GM18526 (cell line): ENCODE measurements around the gene STRBP.

Experiments used
- POLR2A ChIP-seq: IDR thresholded peaks from 3 replicates; pipeline ENCODE4 v1.6.1; 2011; ENCODE audit not compliant: insufficient read length; ENCODE audit errors: extremely low read depth

Gene STRBP

GRCh38 chr9:123225374-123225813 is 43.0 kb downstream of the STRBP start:
- no peak for TF ChIP-seq POLR2A

GRCh38 chr9:123220127-123220526 is 48.3 kb downstream of the STRBP start:
- TF ChIP-seq POLR2A: no peak

GRCh38 chr9:123218831-123219230 is 49.6 kb downstream of the STRBP start:
- no peak for TF ChIP-seq POLR2A

GRCh38 chr9:123217128-123217654 is 51.2 kb downstream of the STRBP start:
- no peak for TF ChIP-seq POLR2A

- no peak for TF ChIP-seq POLR2A
Measured at GRCh38 chr9:123216251-123216797, 52.1 kb downstream of the STRBP start.

GRCh38 chr9:123211081-123211480 is 57.3 kb downstream of the STRBP start:
- no peak for TF ChIP-seq POLR2A

- no peak for TF ChIP-seq POLR2A
Measured at GRCh38 chr9:123208626-123209174, 59.7 kb downstream of the STRBP start.

GRCh38 chr9:123206065-123206464 is 62.3 kb downstream of the STRBP start:
- TF ChIP-seq POLR2A: no peak

GRCh38 chr9:123201083-123201482 is 67.3 kb downstream of the STRBP start:
- no peak for TF ChIP-seq POLR2A

- no peak for TF ChIP-seq POLR2A
Measured at GRCh38 chr9:123196124-123196523, 72.3 kb downstream of the STRBP start.

GRCh38 chr9:123194023-123194422 is 74.4 kb downstream of the STRBP start:
- no peak for TF ChIP-seq POLR2A

GRCh38 chr9:123191680-123192079 is 76.7 kb downstream of the STRBP start:
- no peak for TF ChIP-seq POLR2A

- TF ChIP-seq POLR2A: no peak
Measured at GRCh38 chr9:123191260-123191659, 77.1 kb downstream of the STRBP start.

- no peak for TF ChIP-seq POLR2A
Measured at GRCh38 chr9:123187131-123187530, 81.3 kb downstream of the STRBP start.

- no peak for TF ChIP-seq POLR2A
Measured at GRCh38 chr9:123176949-123177348, 91.4 kb downstream of the STRBP start.

GRCh38 chr9:123175854-123176629 is 92.3 kb downstream of the STRBP start:
- TF ChIP-seq POLR2A: no peak
